SKM-1 (cell line): Measurements from ENCODE around the gene CDC14C.
"Not testable (repeated sequence)": the region's sequence is repeated elsewhere in the genome, so short reads cannot be mapped to it uniquely, and the experiment has no call there.

Experiments
- DNase-seq: peaks from one replicate; lab custom pipeline; 2025; ENCODE audit not compliant: unreplicated experiment; lab: John Stamatoyannopoulos, UW

The CDC14C gene

DNA sequence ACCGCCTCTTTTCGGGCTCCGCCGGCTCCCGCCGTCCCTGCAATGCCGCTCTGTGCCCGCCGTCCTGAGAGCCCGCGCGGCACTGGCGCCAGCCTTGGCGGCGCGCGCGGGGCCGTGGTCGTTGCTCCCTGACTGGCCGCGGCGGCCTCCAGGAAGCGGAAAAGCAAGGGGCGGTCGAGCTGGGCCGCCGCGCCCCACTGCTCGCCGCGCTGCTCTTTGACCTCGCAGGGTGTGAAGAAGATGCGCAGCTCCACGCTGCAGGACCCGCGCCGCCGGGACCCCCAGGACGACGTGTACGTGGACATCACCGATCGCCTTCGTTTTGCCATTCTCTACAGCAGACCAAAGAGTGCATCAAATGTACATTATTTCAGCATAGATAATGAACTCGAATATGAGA is at the start of gene CDC14C:
CDC14C (plus strand) TSS at position 115 of the 400 bp plus-strand sequence; CDS start at position 241, 126 bp downstream.
- DNase-seq: no peak

- DNase-seq: peak; percentile 9
Measured at GRCh38 chr7:48875045-48875916, 49.1 kb upstream of the CDC14C start.

DNA sequence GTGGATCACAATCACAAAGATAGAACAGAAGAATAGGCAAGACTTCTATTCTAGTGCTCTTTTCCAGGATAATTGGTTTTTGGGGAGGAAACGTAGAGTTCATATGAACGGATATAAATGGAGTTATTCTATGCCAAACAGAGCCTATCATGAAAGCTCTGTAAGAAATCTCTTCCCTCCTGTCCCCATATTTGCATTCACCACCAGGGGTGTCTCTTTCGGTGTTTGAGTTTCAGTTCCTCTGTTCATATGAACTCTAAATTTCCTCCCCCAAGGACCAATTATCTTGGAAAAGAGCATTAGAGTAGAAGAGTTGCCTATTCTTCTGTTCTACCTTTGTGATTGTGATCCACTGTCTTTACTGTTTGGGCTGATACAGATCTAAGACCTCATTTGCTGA is 48.3 kb upstream of the CDC14C start:
- no peak for DNase-seq

DNA sequence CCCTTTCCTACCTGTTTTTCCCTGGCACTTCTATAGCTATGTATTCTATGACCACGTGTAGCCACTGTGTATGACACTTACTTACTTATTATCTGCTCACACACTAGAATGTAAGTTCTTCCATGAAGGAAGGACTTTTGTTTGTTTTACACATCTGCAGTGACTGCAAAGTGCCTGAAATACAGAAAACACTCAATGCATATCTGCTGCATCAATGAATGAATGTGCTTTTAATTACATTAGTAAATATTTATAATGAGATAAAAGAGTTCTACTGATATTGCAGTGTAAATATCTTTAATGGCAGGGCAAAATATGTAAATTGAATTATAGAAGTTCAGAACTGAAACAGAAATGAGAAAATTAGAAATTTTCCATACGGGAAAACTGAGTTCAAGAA is 43.5 kb upstream of the CDC14C start:
- no peak for DNase-seq

DNA sequence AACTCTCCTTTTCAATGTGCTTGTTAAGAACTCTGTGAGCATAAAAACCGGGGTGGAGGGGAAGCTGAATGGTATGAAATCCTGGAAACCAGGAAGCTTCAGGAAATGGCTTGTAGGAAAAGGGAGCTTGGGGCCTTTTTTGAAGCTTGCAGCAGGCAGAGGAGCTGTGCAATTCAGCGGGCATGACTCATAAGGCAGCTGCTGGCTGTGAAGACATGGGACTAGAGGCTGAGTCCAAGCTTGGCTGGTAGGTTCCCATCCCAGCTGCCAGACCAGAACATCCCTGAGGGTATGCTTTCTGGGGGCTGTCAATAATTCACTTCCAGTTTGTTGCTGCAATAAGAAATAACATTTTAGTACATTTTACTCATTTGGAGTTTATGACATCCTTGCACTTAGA is 36.8 kb upstream of the CDC14C start:
- DNase-seq: no peak

GRCh38 chr7:48894574-48894973 is 29.8 kb upstream of the CDC14C start:
- no peak for DNase-seq

- DNase-seq: no peak
Measured at GRCh38 chr7:48899932-48900331, 24.4 kb upstream of the CDC14C start.

GRCh38 chr7:48901966-48902365 is 22.4 kb upstream of the CDC14C start:
- DNase-seq: no peak

- DNase-seq: no peak
Measured at GRCh38 chr7:48904975-48905374, 19.4 kb upstream of the CDC14C start.

DNA sequence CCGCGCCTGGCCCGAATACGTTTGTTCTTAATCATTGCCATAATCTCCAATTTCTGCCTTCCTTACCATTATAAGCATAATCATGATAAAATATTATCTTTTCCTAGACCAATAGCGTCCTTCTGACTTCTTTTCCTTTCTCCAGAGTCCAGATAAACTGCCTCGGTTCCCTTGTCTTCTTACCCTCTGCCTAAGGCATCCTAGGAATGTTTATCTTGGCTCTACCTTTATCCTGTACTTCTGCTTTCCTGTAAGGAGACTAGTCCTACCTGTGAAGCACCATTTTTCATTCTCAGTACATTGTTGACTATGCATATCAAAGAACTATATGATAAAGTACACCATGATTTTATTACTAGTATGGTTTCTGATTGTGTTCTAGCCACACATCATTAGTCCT is 18.7 kb upstream of the CDC14C start:
- DNase-seq: not testable (repeated sequence)

- not testable (repeated sequence) for DNase-seq
Measured at GRCh38 chr7:48909887-48910286, 14.5 kb upstream of the CDC14C start.

GRCh38 chr7:48931481-48931880 is 7.1 kb downstream of the CDC14C start:
- DNase-seq: no peak

DNA sequence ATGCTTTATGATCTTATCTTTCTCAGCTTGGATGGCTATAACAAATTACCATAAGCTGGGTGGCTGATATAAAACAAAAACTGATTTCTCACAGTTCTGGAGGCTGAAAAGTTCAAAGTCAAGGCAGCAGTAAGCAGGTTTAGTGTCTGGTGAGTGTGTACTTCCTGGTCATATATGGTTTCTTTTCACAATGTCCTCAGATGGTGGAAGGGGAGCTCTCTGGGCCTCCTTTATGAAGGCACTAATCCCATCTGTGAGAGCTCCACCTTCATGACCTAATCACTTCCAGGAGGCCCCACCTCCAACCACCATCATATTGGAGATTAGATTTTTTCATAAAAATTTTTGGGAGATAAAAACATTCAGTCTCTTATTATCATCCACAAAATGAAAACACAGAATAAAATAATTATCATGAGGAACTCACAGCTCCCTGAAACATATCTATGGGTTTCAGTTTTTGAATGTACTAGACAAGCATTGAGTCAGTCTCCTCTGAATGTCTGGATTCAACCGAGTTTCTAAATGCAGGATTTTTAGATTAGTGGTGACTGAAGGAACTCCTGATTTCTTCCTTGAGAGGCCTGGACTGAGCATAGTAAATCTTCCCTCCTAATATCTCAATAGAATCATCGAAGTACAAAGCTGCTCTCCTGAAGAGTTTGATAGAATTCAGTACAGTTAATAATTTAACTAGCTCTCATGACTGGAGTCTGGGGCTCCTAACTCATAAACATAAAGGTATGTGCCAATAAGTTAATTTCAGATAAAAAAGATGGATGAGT is 8.0 kb downstream of the CDC14C start:
- DNase-seq: no peak

DNA sequence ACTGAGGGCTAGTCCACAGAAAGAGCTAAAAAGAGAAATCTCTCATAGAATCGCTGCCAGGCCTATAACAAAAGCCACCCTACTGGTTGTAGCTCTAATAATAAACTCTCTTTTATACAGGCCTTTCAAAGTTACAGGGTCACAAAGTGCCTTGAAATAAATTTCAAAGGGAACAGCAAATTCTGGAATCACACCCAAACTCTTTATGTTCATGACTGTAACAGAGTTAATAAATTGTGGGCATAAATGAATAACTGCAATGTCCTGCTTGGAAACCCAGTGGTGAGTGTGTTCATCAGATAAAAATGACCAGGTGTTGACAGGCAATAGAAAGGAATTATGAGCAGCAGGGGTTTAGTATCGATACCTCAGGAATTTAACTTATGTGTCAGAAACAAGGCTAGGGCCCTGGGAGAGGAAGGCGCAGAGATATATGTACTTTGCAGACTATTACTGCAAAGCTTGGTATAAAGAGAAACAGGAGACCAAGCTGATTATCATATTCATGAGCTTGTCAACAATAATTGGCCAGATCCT is 9.3 kb downstream of the CDC14C start:
- no peak for DNase-seq

- DNase-seq: no peak
Measured at GRCh38 chr7:48938539-48939295, 14.4 kb downstream of the CDC14C start.

DNA sequence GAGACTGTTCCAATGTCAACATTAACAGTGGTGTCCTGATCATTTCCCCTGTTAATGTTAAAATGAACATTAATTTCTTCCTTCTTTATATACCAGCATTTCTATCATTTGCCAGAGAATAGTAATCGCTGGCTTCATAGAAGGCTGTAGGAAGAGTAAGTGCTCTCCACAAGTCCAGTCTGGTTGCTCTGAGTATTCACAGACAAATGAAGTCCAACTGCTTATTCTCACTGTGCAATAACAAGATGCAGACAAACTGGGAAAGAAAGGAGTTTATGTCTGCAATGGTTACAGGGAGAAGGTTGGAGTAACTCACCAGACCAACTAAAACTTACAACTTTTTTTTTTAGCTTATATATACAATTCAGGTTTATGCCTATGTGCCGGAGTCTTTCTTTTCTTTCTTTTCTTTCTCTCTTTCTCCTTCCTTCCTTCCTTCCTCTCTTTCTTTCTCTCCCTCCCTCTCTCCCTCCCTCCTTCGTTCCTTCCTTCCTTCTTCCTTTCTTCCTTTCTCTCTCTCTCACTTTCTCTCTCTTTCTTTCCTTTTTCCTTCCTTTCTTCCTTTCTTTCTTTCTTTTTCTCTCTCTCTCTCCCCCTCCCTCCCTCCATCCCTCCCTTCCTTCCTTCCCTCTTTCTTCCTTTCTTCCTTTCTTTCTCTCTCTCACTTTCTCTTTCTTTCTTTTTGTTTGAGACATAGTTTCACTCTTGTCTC is 19.1 kb downstream of the CDC14C start:
- DNase-seq: no peak

DNA sequence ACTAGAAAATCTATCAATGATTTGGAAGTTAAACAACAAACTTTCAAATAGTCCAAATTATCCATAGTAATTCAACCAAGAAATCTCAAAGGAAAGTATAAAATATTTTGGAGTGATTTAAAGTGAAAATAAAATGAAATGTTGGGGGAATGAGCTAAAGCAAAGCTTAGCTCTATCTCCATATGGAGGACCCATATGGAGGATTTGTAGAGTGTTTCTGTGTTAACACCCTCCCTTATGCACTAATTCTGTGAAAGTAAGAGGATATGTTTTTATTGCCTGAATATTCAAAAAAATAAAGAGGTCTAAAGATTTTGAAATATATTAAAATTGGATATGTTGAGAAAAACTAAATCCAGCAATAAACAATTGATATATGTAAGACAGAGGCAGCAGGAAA is 31.6 kb downstream of the CDC14C start:
- DNase-seq: no peak

- DNase-seq: no peak
Measured at GRCh38 chr7:48959676-48960075, 35.3 kb downstream of the CDC14C start.

DNA sequence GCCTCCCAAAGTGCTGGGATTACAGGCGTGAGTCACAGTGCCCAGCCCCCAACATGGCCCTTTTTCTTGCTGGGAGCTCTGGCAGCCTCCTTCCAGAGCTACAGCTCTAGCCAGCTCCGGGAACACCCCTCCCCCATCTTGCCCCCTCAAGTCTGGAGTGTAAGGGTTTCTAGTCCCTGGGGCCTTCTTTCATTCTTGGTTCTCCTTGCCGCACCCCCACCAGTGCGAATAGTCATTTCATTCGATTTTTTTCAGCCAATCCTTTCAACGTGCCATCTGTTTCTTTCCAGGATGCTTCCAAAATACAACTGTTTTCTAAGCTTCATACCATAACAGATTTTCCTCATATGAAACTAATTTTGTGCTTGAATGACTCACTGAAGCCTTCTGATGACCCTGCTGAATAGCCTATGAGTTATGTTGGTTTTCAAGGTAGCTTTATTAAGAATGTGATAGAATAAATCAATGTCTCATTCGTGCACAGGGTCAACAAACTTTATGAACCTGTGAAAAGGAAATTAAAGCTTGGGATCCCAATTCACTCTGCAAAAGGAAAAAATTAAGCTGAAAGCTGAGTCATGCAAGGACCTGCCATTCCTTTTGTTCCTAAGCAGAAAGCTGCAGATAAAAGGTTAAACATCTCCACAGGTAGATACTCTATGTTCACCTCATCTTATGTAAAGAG is 38.6 kb downstream of the CDC14C start:
- no peak for DNase-seq

- DNase-seq: peak; percentile 84
Measured at GRCh38 chr7:48964074-48964473, 39.7 kb downstream of the CDC14C start.
